Measurements from ENCODE around the gene OR6S1.
"Not testable (repeated sequence)": the region's sequence is repeated elsewhere in the genome, so short reads cannot be mapped to it uniquely, and the experiment has no call there.

OR6S1 gene

DNA sequence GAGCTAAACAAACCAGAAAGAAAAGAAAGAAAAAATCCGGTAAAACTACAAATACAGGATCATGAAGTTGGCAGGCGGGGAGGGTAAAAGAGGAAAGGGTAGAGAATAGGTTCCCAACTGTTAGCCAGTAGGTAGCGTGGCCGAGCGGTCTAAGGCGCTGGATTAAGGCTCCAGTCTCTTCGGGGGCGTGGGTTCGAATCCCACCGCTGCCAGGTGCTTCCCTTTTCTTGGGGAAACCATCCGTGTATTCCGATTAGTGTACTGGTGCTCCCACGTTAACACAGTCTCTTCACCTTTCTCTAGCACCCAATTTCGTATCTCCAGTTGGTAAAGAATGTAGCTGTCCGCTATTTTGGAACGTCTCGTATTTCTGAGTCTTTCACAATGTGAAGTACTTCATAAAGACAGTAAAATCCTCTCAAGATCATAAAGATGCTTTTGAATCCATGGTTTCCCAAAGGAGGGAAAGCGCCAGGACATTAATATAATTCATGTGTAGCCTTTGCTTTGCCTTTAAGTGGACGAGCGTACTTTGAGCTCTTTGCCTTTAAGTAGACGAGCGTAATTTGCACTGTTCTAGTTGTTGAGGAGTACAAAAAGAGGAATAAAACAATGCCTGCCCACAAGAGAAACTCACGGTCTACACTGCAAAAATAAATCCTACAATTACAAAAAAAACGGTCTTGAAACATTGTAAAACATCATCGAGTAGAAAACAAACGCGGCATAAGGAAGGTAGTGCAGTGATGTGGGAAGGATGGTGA, 31.3 kb downstream of the OR6S1 start:
- DNase-seq (ENCODE audit: low spot score): peak; percentile 75

DNA sequence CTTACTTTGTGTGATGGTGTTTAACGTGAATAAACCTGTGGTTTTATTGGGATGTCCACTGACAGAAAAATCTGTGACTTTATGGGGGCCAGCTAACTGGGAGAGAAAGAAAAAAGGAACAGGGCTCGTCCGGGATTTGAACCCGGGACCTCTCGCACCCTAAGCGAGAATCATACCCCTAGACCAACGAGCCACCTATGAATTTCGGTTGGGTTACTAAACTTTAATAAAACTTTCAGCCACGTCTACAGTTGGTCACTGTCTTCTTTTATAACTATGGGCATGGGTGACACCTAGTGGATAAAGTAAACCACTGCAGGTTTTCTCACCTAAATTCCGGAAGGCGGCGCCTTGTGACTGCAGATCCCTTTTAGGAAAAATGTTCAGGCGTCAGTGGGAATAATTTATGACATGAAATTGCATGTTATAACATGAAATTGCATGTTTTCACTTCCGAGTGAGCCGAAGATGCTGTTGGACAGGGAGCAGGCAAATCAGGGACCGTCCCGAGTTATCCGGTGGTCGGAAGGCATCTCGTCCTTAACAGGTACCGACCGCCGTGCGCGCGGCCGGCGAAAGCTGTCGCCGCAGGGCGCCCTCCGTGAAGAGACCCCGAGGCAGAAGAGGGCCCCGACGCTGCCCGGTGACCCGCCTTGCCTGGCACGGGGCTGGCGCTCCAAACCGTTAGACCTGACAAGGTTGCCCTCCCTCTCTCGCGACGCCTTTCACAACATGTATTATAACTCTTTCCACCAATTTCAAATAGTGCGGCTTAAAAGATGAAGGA, 32.1 kb downstream of the OR6S1 start:
- DNase-seq (ENCODE audit: low spot score): peak; percentile 94

DNA sequence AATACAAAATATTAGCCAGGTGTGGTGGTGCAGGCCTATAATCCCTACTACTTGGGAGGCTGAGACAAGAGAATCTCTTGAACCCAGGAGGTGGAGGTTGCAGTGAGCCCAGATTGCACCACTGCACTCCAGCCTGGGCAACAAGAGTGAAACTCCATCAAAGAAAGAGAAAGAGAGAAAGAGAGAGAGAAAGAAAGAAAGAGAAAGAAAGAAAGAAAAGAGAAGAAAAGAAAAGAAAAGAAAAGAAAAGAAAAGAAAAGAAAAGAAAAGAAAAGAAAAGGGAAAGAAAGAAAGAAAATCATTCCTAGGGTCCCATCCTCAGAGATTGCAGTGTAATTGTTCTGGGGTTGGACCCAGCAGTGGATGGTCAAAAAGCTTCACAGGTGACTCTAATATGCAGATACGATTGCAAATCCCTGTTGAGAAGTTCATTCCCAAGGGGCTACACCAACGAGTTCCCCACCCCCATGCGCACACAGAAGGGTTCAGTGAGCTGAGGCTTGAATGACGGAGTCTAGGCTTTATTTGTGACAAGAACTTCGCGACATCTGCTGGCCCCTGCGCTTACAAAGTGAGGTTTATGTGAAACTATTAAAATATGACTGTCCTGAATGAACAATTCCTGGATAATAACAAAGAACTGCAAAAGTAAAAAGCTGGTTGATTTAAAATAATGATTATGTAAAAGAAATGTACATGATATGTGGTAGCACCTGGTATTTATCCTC, 32.9 kb downstream of the OR6S1 start:
- no peak for DNase-seq (ENCODE audit: low spot score)

DNA sequence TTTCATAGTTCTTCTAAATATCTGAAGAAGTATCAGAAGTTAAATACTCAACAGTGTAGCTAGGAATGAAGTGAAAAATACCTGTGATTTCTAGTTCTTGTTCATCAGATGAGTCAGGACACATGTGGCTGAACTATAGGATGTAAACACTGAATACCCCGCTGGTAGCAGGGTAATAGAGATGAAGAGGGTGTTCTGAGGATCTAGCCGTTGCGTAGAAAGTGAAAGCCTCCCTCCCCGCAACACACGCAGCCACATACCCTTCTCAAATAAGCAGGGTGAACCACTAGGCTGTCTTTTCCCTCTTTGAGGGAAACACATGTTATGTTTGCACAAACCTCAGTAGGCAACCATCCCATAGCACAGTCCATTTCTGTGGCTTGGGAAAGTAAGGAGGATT, 33.9 kb downstream of the OR6S1 start:
- DNase-seq (ENCODE audit: low spot score): no peak

DNA sequence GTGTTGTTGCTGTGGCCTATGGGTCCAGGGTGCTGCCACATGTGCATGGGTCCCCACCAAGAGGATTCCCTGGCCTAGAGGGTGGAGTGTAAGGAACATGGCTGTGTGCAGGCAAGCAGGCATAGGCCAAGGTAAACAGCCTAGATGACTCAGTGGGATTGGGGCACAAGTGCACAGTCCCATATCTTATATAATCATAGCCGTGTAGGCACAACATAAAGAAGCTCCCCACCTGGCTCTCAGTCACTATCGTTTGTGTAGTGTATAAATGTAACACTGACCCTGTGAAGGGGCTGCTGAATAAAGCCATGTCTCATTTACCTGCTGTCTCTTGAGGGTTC, 34.6 kb downstream of the OR6S1 start:
- no peak for DNase-seq (ENCODE audit: low spot score)

DNA sequence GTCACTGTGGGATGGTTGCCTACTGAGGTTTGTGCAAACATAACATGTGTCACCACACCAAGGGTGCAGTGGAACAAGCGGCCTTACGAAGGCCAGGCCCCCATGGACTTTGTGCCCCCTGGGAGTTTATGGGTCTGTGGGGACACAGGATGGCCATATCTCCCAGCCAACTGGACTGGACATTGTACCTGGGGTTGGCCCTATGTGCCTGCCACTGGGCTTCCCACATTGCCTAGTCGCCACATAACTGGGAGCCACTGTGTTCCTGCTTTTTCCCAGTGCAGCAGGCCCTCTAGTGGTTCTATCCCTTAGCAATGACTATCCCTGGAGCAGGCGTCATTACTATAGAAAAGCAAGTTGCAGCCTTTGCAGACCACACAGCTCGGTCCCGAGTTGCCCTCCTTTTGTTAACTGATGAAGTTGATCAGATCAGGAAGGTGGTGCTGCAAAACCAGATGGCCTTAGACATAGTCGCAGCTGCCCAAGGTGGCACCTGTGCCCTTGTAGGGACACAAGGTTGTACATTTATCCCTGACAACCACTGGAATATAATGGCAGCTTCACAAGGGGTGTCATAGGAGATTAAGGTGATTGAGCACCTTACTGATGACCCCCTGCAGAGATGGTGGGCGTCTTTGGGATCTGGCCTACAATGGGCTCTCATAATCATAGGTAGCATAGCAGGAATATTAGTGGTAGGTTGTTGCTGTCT, 35.1 kb downstream of the OR6S1 start:
- peak; percentile 47 for DNase-seq (ENCODE audit: low spot score)

DNA sequence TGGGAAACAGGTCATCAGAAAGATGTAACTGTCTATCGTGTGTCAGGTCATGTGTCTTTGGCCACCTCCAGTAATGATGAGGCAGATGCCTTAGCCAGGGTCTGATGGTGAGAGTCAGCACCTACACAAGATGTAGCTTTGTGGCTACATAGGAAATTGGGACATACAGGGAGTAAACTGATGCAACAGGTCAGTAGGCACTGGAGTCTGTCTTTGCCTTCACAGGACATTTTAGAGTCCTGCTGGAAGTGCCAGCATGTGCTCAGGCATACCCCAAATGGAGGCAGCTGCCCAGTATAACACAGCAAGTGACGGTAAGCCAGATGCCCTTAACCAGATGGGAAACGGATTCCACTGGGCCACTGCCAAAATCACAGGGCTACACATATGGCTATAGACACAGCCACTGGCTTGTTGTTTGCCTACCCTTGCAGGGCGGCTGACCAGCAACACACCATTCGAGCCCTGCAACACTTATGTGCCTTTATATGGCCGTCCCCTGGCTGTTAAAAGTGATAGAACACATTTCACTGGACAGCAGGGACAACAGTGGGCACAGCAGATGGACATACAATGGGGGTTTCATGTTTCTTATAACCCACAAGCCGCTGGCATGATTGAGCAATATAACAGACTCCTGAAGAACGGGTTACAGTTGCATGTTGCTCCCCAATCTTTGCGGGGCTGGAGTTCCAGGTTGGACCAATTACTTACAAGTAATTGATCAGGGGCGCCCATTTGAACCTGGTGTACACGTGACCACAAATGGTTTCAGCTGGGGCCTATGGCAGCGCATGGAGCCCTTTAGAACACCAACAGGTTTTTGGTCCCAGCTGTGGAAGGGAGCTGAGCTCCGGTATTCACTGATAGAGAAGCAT, 37.4 kb downstream of the OR6S1 start:
- DNase-seq (ENCODE audit: low spot score): no peak

DNA sequence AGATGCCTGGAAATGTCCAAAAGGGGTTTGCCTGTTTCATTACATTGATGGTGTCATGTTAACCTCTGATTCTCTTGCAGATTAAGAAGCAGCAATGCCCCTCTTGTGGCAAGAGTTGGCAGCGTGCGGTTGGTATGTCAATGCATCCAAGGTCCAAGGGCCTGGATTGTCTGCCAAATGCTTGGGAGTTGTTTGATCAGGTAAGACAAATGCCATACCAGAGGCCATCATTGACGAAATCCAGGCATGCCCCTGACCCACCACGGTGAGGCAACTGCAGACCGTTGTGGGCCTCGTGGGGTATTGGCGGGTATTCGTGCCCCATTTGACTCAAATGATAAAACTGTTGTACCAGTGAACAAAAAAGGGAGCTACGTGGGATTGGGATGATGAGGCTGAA, 38.9 kb downstream of the OR6S1 start:
- no peak for DNase-seq (ENCODE audit: low spot score)

DNA sequence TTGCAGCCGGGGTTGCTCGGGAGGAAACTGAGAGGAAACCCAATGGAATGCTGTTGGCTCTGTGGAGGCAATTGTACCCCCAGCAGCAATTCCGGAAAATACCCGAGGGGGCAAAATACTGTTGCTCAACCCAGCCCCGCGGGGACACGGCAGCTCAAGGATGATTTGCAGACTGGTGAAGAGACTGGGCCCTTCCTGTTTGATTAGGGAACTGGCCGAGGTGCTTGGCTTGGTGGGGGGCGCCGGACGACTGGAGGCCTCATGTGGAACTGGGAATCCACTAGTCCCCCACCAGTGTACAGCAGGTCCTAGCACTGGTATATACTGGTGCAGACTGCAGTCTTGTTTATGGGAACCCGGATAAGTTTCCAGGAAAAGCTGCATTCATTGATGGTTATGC, 40.0 kb downstream of the OR6S1 start:
- no peak for DNase-seq (ENCODE audit: low spot score)

DNA sequence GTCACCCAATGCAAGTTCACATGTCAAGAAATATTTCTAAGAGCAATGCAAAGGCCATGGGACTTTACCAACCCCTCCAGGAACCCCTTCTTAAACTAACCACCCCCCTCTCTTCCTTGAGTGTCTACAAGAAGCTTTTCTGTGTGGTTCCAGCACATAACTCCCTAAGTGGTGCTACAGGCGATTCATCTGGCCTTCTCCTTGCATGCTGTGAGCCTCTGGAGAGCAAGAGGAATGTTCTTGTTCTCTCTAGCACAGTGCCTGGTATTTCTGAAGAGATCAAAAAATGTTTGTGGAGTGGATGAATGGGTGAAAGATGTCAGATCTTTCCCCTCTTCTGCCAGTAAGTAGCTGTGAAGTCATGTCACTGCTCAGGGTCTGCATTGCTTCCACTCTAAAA, 44.4 kb downstream of the OR6S1 start:
- DNase-seq (ENCODE audit: low spot score): no peak

DNA sequence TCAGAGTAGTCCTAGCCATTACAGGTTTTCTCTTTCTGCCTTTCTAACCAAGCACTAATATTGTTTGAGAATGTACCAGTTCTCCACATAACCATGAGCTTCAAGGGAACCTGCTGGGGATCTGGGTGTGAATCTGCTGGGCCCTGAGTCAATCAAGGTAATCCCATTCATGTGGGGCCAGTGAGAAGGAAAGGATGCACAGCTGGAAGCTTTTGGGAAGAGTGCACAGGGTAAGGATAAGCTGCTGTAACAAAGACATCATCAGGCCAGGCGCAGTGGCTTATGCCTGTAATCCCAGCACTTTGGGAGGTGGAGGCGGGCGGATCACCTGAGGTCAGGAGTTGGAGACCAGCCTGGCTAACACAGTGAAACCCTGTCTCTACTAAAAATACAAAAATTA, 45.8 kb downstream of the OR6S1 start:
- DNase-seq (ENCODE audit: low spot score): not testable (repeated sequence)

DNA sequence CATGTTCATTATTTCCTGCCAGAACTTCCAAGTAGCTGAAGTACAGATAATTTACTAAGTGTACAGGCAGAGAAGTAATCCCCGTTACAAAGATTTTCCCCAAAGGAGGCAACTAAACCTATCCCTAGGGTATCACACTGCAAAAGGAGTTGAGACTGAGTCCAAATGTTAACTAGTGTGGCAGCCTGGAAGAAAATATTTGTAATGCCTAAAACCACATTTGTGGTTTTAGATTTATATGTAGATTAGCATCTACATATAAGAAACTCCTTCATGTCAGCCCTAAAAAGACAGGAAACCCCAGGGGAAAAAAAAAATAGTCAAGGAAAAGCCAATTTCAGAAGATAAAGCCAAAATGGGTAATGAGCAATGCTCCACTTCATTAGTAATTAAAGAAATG, 48.9 kb downstream of the OR6S1 start:
- DNase-seq (ENCODE audit: low spot score): no peak

DNA sequence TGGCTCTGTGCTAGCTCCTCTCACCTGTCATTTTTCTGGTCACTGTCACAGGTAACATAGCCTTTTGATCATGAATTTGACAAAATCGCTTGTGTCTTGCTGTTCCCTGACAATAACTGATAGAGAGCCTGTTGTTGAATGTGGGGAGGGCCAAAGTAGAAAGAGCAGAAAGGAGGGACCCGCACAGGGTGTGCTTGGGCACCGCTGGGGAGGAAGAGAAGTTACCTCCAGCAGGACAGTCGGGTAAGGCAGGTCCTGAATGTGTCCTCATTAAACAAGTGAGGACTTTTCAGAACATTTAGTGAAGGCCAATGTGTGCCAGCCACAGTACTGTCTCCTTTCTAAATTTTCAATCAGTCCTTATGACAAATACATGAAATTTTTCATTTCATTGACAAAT, 50.3 kb downstream of the OR6S1 start, which contains the start of gene RNASE12:
Gene RNASE12 (minus strand): TSS at position 142 of the 400 bp plus-strand sequence. CDS start 653 bp downstream, outside the sequence.
- no peak for DNase-seq (ENCODE audit: low spot score)
